GM19455 (cell line): ENCODE measurements around the gene KRTAP16-1.
"Not testable (repeated sequence)": the region's sequence is repeated elsewhere in the genome, so short reads cannot be mapped to it uniquely, and the experiment has no call there.

Source experiments
- ATAC-seq: cut with Tn5 transposase; IDR thresholded peaks from one replicate; pipeline ENCODE4 v1.9.1; 2021; ENCODE audit not compliant: unreplicated experiment

KRTAP16-1 gene

DNA sequence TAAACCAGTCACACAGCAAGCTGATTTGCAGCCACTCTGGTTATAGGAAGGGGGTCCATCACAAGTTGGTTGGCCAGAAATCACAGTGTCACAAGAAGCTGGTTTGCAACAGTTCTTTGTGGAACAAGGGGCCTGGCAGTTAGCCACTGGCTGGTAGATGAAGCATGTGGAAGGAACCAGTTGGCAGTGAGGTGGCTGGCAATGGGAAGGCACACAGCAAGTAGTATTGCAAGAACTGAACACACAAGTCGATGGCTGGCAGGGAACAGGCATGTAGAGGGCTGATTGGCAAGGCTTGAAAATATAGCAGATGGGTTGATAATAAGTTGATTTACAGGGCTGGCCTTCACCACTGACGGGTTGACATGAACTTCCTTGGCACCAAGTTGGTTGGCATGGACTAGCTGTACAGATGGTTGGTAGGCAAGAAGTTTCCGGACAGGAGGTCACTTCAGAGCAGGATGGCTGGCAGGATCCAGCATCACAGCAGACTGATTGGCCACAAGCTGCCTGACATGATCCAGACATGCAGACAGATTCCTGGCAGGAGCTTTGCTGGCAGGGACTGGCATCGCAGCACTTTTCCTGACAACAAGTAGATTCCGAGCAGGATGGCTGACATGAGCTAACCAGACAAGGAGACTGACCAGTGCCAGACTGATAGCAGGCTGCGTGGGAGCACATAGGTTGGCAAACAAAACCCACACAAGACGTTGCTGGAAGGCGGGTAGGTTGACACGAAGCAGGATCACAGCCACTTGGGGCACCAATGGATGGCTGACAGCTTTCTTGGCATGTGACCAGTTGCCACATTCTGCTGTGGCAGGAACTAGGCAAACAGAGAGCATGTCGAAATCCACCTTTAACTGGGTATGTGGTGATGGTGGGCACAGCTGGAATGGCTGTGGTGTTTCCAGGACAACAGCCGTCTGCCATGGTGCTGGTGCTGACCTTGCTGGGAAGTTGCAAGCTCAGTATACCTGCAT lies 6.9 kb downstream of the KRTAP16-1 start, which contains the start of gene KRTAP29-1:
Gene KRTAP29-1, minus strand, starts transcription at position 936 of the 986 bp plus-strand sequence. Its CDS starts 0 bp downstream, at position 936.
- ATAC-seq, result no peak

DNA sequence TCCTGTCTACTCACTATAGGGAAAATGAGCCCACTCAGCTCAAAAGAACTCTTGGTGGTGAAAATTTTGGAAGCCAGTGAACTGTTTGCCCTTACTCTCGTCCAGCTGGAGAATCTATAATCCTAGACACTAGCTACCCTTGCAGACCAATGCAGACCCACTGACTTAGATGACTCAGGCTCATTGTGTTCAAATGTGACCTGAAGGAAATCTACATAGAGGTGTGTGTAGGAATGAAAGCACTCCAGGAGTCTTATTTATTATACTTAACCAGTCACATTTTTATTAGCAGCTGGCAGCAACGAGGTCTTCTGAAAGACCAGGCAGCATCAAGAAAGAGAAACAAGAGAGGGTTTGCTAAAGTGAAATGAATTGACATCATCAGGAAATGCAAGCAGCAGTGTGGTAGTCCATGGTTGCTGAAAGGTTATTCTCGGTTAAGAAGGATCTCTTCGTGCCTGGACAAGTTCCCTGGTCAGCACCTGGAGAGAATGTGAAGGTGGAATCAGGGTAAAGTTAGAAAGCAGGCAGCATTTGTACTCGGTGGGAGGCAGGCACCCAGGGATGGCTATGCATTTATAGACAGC lies 7.8 kb downstream of the KRTAP16-1 start:
- no peak for ATAC-seq

DNA sequence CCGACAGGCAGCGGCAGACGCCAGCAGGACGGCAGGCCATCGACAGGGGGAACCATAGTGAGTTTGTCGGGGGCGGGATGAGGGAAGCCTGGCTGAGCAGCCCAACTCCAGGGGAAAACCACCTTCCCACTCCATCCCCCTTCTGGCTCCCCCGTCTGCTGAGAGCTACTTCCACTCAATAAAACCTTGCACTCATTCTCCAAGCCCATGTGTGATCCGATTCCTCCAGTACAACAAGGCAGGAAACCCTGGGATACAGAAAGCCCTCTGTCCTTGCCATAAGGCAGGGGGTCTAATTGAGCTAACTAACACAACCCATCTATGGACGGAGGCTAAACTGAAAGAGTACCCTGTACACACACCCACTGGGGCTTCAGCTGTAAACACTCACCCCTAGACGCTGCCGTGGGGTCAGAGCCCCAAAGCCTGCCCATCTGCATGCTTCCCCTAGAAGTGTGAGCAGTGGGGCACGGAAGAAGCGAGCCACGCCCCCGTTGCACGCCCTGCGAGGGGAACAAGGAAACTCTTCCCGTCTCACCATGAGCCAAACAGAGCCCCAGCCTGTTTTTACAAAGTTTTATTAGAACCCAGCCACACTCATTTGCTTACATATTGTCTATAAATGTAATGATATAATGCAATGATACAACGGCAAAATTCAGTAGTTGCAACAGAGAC lies 10.5 kb downstream of the KRTAP16-1 start:
- no peak for ATAC-seq

DNA sequence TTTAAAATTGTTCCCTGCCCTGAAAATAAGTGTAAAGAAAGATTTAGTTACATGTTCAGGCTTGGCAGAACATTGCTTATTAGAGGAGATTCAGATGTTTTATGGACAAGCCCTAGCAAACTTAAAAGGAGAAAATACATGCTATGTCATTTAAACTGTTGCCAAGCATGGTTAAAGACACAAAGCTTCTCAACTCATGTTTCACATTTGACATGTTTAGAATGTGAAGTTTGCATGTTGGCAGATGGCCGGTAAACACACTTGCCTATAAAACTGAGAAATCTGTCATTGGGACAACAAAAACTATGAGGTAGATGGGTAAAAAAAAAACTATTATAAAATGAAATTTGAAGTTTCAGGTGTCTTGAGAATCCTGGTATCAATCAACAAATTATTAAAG lies 12.3 kb downstream of the KRTAP16-1 start:
- ATAC-seq, result no peak

DNA sequence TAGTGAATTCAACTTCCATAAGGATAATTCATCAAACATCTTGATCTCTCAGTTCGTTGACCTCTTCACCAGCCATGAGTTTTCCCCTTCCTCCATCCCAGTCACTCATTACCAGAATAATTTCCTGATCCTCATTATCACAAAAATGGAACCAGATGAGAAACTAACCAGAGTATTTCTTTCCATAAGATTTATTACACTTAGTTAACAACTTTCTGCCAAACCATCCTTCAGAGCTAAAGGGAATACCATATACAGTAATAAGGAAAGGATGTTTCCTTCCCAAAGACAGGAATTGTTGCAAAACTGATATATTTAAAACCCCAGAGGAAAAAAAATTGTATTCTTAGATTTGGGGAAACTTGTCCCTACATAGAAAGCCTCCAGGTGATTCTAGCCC lies 15.1 kb downstream of the KRTAP16-1 start:
- ATAC-seq, result no peak

DNA sequence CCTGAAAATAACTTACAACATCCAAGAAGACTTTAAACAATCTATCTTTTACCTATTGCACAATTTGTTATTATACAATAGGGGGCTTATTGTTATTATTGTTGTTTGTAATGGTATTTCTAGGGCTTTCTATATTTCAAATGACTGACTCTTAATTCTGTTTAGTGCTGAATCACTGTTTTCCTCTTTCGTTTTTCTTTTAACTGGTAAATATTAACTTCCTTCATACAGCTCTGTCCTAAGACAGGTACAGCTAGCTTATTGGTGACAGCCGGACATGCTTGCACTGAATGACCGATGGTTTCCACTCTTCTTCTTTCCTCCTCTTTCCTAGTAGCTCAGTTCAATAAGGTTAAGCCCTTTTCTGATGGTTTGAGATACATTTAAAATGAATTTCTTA lies 22.1 kb downstream of the KRTAP16-1 start:
- ATAC-seq, result no peak

DNA sequence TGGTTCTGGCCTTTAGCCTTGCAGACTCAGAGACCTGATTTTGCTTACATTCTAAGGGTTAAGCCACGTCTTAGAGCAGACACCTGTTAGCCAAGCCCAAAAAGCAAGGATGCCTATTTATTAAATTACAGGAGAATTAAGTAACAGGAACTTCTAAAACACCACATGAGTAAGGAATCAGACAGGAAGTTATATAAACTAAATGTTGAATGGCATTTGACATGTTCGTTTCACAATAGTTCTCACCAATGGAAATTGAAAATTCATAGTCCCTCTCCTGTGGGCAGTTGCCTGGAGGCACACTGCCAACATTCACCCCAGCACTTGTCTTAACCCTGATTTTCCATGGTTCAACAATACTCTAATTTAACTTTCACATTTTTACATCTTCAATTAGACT lies 24.6 kb downstream of the KRTAP16-1 start:
- no peak for ATAC-seq

DNA sequence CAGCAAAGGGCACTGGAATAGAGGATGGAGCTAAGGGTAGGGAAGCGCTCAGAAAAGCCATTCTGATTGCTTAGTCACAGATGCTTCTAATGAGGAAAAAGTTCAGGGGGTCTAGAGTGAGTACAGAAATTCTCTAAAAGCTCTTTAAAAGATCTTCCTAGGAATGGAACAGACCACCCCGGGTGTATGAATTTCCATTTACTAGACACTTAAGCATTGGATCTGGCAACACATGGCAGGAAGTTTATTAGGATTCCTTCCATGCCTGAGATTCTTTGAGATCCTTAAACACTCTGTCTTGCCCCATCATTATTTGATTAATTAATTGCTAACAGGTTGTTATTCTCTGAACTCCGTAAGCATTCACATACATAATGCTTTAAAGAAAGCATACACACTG lies 25.1 kb downstream of the KRTAP16-1 start:
- no peak for ATAC-seq

DNA sequence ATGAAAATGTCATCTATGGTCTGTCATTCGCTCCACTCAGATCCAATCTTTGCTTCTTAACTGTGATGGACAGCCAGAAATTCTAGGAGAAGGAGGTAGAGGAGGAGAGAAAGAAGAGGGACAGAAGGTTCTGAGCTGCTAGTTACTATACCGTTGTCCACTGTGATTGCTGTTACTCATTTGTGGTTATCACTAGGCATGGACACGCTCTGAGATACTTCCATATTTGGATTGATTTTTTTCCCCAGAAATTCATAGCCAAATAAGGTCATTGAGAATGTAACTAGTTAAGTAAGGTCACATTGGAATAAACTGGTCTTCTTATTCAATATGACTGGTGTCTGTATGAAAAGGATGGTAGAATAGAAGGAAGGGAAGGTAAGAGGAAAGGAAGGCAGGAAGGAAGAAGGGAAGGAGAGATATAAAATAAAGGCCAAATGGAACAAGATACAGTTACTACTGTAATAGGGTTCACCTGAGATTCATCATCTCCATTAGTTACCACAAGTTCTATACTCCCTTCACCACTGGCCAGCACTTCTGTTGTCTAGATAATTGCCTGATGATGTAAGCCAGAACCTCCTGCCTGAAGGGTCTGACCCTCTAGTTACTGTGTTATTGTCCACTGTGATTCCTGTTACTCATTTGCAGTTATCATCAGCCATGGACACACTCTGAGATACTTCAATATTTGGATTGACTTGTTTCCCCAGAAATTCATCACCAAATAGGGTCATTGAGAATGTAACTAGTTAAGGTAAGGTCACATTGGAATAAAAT lies 30.7 kb downstream of the KRTAP16-1 start:
- ATAC-seq, result no peak

DNA sequence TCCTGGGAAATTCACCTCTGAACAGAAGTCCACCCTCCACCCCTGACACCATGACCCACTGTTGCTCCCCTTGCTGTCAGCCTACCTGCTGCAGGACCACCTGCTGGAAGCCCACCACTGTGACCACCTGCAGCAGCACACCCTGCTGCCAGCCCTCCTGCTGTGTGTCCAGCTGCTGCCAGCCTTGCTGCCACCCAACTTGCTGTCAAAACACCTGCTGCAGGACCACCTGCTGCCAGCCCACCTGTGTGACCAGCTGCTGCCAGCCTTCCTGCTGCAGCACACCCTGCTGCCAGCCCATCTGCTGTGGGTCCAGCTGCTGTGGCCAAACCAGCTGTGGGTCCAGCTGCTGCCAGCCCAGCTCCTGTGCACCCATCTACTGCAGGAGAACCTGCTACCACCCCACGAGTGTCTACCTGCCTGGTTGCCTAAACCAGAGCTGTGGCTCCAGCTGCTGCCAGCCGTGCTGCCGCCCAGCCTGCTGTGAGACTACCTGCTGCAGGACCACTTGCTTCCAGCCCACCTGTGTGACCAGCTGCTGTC lies 33.4 kb downstream of the KRTAP16-1 start, which contains the start of gene KRTAP9-7:
Gene KRTAP9-7, plus strand, starts transcription at position 51 of the 543 bp plus-strand sequence. Its CDS starts 0 bp downstream, at position 51.
- not testable (repeated sequence) for ATAC-seq

DNA sequence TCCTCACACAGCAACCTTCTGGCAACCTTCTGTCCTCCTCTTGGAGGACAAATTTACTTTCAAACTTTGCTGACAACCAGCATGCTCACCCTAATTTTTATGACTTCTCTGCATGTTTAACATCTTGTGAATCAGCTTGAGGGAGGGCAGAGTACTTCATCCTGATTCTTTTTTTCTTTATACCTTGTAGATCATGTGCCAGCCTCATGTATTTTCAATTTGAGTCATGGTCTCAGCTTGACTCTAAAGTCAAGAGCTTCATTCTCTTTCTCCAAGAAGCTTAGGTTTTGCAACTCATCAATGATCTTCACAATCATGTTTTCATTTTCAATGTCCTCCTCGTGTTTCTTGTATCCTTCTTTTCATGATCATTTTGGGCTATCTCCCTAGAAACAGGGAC lies 37.3 kb downstream of the KRTAP16-1 start:
- ATAC-seq, result no peak

DNA sequence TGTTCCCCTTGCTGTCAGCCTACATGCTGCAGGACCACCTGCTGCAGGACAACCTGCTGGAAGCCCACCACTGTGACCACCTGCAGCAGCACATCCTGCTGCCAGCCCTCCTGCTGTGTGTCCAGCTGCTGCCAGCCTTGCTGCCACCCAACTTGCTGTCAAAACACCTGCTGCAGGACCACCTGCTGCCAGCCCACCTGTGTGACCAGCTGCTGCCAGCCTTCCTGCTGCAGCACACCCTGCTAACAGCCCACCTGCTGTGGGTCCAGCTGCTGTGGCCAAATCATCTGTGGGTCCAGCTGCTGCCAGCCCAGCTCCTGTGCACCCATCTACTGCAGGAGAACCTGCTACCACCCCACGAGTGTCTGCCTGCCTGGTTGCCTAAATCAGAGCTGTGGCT lies 37.8 kb downstream of the KRTAP16-1 start:
- ATAC-seq, result not testable (repeated sequence)

DNA sequence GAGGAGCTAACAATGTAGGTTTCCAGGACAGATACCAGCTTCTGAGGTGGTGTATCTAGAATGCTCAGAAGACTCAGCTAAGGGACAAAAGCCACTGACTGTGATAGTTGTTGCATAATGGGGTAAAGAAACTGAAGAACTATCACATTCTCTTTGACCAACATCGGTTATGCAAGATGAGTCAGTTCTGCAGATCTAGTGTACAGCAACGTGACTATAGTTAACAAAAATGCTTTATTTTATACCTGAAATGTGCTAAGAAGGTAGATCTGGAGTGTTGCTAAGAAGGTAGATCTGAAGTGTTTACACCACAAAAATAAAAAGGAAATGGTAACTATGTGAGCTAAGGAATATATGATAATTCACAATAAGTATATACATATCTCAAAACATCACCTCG lies 41.4 kb downstream of the KRTAP16-1 start:
- ATAC-seq, result no peak

DNA sequence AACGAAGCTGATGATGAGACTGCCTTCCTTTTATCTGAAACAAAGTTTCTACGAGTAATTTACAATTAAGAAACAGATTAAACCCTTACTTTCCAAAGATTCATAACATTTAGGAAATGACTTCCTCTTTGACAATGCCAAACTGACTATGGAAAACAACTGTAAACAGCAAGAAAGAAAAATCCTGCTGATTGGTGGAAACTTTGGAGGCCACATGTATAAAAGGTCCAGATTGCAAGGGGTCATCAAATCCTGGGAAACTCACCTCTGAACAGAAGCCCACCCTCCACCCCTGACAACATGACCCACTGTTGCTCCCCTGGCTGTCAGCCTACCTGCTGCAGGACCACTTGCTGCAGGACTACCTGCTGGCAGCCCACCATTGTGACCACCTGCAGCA lies 44.0 kb downstream of the KRTAP16-1 start, which contains the start of gene KRTAP9-6:
Gene KRTAP9-6, plus strand, starts transcription at position 301 of the 400 bp plus-strand sequence. Its CDS starts 0 bp downstream, at position 301.
- ATAC-seq, result no peak

DNA sequence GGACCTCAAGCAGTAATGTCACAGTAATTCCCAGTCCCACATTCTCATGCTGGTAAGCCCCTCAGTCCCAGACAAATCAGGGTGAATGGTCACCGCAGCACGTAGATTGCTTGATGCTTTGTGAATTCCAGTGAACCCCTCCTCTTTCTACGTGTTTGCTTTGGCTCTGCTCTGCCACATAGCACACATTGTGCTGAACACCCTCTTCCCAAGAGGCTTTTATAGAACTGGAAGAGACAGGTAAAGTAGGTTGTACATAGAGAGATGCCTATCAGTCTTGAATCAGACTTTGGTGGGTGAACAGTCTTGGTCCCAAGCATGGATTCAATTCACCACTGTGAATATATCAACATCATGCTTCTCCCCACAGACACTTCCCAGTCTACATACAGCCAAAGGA lies 44.5 kb downstream of the KRTAP16-1 start:
- no peak for ATAC-seq

DNA sequence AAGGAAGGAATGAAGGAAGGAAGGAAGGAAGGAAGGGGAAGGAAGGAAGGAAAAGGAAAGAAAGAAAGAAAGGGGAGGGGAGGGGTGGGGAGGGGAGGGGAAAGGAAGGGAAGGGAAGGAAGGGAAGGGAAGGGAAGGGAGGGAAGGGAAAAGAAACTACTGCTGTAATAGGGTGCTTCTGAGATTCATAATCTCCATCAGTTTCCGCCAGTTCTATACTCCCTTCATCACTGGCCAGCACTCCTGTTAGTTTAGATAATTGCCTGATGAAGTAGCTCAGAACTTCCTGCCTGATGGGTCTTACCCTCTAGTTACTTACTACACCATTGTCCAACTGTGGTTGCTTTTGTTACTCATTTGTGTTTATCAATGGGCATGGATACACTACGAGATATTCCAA lies 45.9 kb downstream of the KRTAP16-1 start:
- ATAC-seq, result no peak

DNA sequence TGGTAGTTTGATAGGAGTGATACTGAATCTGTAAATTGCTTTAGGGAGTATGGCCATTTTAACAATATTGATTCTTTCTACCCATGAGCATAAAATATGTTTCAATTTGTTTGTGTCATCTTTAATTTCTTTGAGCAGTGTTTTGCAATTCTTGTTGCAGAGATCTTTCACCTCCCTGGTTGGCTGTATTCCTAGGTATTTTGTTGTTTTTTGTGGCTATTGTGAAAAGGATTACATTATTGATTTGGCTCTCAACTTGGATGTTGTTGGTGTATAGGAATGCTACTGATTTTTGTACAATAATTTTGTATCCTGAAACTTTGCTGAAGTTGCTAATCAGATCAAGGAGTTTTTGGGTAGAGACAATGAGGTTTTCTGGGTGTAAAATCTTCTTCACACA lies 50.7 kb downstream of the KRTAP16-1 start:
- ATAC-seq, result no peak
